Ascending aorta (tissue), 2 donors: ENCODE results near the gene MYO1D. TPM values are rescaled to one million over a fixed set of nuclear protein-coding genes. Genes with fewer than 3 reads are reported as not detected.

Experiments
- DNase-seq, 2 donors: peaks; one replicate each; pipeline ENCODE4 v3.0.0-alpha.2; 2019; ENCODE audit warnings: low spot score in 2 of 2
- H3K27ac ChIP-seq, 2 donors: fragments of 200-600 bp; sonication (generic); one replicate each; pipeline ENCODE4 v1.5.1; 2016 to 2017; ENCODE audit warnings: mild to moderate bottlenecking in 1 of 2
- H3K27me3 ChIP-seq: fragments of 200-600 bp; sonication (generic); one replicate; pipeline ENCODE4 v1.5.1; 2017
- H3K36me3 ChIP-seq, 2 donors: fragments of 200-600 bp; sonication (generic); one replicate each; pipeline ENCODE4 v1.5.1; 2016
- H3K4me1 ChIP-seq, 2 donors: fragments of 200-600 bp; sonication (generic); one replicate each; pipeline ENCODE4 v1.5.1; 2016 to 2017; ENCODE audit warnings: mild to moderate bottlenecking in 1 of 2
- H3K4me3 ChIP-seq, 2 donors: fragments of 200-600 bp; sonication (generic); one replicate each; pipeline ENCODE4 v1.5.1; 2016 to 2017; ENCODE audit warnings: mild to moderate bottlenecking in 1 of 2
- H3K9me3 ChIP-seq, 2 donors: fragments of 200-600 bp; sonication (generic); one replicate each; pipeline ENCODE4 v1.5.1; 2016
- intact Hi-C: fragments of 100-400 bp; cut with DNase I; formaldehyde crosslinking; loops from one replicate; pipeline ENCODE4 v1.15.1; 2023
- total RNA-seq: library from RNA; depleted of rRNA; stranded (reverse); fragments of >200 nt; gene quantifications from one replicate; pipeline ENCODE4 v1.1.0, GENCODE V29; 2016
- TF ChIP-seq, protein P1 (sequence below), 3 experiments: fragments of 200-600 bp in 2 of 3; fragments of 450-650 bp in 1 of 3; sonication (generic) in 2 of 3; IDR thresholded peaks; one replicate each; pipeline ENCODE4 v1.5.1; 2016 to 2019; ENCODE audit warnings: antibody characterized with exemption in 3 of 3, mild to moderate bottlenecking in 1 of 3, moderate library complexity in 1 of 3

MYO1D gene
- total RNA-seq, 1 donor from 2014 or later, result 105 TPM

DNA sequence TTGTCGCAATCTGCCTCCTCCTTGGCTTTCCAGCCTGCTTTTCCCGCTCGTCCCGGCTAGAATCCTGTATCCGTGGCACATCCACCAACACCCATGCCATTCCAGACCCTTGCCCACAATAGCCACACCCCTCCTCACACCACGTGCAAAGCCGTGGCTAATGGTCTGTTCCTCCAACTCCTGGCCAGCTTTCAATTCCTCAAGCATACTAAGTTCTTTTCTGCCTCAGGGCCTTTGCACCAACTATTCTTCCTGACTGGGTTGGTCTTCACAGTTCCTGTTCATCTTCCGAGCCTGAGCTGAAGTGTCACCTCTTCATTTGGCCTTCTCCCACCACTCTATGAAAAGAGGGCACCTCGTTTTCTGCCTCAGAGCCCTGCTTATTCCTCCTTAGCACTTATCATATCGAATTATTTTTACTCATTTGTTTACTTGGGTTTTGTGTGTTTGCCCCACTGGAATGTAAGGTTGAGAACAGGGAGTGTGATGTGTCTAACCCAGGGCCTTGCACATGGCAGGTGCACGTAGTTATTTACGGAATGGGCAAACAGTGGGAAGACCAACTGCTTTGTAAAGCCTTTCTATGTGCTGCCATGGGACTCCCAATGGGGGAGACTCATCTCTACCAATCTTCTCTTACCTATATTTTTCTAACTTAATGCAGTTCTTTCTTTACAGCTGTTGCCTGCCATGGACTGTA is 321.2 kb downstream of the MYO1D start:
- no peak overlapping the region for H3K4me3 ChIP-seq
- no peaks in the 10 kb centered on the region for H3K27me3 ChIP-seq
- TF ChIP-seq, protein P1, sequence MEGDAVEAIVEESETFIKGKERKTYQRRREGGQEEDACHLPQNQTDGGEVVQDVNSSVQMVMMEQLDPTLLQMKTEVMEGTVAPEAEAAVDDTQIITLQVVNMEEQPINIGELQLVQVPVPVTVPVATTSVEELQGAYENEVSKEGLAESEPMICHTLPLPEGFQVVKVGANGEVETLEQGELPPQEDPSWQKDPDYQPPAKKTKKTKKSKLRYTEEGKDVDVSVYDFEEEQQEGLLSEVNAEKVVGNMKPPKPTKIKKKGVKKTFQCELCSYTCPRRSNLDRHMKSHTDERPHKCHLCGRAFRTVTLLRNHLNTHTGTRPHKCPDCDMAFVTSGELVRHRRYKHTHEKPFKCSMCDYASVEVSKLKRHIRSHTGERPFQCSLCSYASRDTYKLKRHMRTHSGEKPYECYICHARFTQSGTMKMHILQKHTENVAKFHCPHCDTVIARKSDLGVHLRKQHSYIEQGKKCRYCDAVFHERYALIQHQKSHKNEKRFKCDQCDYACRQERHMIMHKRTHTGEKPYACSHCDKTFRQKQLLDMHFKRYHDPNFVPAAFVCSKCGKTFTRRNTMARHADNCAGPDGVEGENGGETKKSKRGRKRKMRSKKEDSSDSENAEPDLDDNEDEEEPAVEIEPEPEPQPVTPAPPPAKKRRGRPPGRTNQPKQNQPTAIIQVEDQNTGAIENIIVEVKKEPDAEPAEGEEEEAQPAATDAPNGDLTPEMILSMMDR (IDR thresholded peaks at IDR 0.05), result no peak
- no peak for DNase-seq
- peaks cover 3 to 8% of the 10 kb centered on the region in 2 donors for H3K36me3 ChIP-seq
- no peak overlapping the region for H3K27ac ChIP-seq
- intact Hi-C loops, result no loop called here
- H3K4me1 ChIP-seq, result no peaks in the 10 kb centered on the region
- no peaks in the 10 kb centered on the region for H3K9me3 ChIP-seq

DNA sequence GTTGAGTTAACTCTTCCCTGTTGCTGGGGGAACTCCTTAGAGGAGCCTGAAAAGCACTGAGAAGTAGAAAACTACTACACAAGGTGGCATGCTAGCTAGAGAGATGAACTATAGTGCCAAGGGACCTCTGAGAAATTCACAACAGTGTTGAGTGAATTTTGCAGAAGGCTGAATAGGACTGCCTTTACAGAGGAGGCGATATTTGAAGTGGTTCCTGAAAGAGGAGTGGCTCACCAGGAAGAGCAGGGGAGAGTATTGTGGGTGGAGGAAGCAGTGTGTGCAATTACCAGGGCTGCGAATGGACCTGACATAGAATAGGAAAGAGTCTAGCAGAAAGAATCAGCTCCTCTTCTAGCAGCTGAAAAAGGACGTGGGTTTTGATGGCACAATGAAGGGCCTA is 323.8 kb downstream of the MYO1D start:
- intact Hi-C loops, result no loop called here
- Histone ChIP-seq H3K4me3 (no peak overlapping the region), H3K27me3 (no peaks in the 10 kb centered on the region), H3K36me3 (peaks cover 3 to 8% of the 10 kb centered on the region in 2 donors), H3K27ac (no peak overlapping the region), H3K9me3 (no peaks in the 10 kb centered on the region), H3K4me1 (no peaks in the 10 kb centered on the region)
- no peak for DNase-seq
- TF ChIP-seq, protein P1 (IDR thresholded peaks at IDR 0.05), result no peak

DNA sequence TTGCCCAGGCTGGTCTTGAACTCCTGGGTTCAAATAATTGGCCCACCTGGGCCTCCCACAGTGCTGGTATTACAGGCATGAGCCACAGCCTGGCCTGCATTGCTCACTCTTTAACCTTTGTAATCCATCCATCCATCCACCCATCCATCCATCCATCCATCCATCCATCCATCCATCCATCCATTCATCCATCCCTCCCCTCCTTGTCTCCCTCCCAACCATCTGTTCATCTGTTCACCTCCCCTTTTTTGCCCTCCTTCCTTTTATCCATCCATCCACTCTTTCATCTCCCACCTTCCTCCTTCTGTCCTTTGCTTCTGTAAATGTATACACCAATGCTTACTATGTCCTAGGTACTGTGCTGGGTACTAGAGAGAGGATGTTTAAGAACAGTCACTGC is 324.6 kb downstream of the MYO1D start:
- Histone ChIP-seq H3K4me1 (no peaks in the 10 kb centered on the region), H3K9me3 (no peaks in the 10 kb centered on the region), H3K27ac (no peak overlapping the region), H3K4me3 (no peak overlapping the region), H3K27me3 (no peaks in the 10 kb centered on the region), H3K36me3 (peaks cover 3 to 6% of the 10 kb centered on the region in 2 donors)
- DNase-seq, result no peak
- TF ChIP-seq, protein P1 (IDR thresholded peaks at IDR 0.05), result no peak
- intact Hi-C loops, result no loop called here

DNA sequence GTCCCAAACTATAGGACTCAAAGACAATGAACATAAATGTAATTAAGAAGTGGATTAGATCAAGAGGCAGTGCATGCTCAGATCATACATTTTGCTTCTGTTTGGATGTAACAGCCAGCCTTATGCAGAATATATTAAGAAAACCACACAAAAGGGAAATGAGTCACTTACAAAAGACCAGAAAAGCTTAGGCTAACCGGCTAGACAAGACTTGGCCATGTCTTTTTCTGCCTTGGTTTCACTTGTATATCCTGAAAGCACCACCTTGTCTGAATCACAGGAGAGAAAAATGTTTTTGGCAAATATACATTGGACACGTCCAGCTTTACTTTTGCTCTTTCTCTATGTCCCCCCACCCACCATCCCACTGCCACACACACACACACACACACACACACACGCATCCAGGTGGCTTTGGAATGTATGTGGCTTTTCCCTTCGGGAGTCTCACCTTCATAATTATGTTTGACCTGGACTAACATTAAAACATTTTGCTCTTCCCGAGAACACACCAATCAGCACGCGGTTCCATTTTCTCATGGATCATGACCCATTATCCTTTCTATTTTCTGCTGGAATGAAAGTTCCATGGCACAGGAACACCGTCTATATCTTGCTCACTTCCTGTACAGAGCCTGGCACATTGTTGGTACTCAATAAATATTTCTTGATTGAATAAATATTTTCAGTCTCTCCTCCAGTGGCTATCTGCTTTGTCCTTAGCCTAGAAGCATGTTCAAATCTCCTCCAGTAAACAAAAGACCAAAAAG is 325.6 kb downstream of the MYO1D start:
- H3K9me3 ChIP-seq, result no peaks in the 10 kb centered on the region
- H3K27ac ChIP-seq, result no peak overlapping the region
- TF ChIP-seq, protein P1 (IDR thresholded peaks at IDR 0.05), result no peak
- H3K4me1 ChIP-seq, result no peaks in the 10 kb centered on the region
- no peaks in the 10 kb centered on the region for H3K27me3 ChIP-seq
- intact Hi-C loops, result no loop called here
- peaks cover 0 to 3% of the 10 kb centered on the region in 2 donors for H3K36me3 ChIP-seq
- no peak for DNase-seq
- no peak overlapping the region for H3K4me3 ChIP-seq

DNA sequence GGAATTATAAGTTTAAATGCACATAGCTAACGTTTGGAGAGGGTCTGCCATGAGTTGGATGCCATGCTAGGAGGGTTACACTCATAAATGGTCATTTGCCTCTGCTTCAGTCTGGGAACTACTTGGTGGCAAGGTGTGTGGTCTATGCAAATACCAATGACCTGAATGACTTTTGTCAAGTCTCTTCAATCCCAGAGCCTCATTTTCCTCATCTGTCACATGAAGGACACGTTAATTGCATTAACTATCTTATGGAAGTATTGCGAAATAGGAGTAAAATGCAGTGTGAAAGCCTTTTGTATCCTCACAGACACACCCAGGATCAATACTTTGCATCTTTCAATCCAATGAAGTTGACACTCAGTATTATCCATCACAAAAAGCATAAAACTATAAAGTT is 327.4 kb downstream of the MYO1D start:
- Histone ChIP-seq H3K4me1 (no peaks in the 10 kb centered on the region), H3K36me3 (no peaks in the 10 kb centered on the region), H3K27me3 (no peaks in the 10 kb centered on the region), H3K9me3 (no peaks in the 10 kb centered on the region), H3K27ac (no peak overlapping the region), H3K4me3 (no peak overlapping the region)
- TF ChIP-seq, protein P1 (IDR thresholded peaks at IDR 0.05), result no peak
- DNase-seq, result no peak
- intact Hi-C loops, result no loop called here
